KMS-11 (cell line): ENCODE results near the gene ARHGEF7.

ENCODE experiments used
- H2AFZ ChIP-seq: fragments of 200-600 bp; sonication (generic); 2 replicates; pipeline ENCODE4 v1.6.1; 2016; ENCODE audit warnings: antibody characterized with exemption, mixed run types, low read depth
- H3K27ac ChIP-seq: fragments of 200-600 bp; sonication (generic); 2 replicates; pipeline ENCODE4 v1.6.1; 2016; ENCODE audit warnings: mild to moderate bottlenecking, mixed run types
- H3K27me3 ChIP-seq: fragments of 200-600 bp; sonication (generic); 2 replicates; pipeline ENCODE4 v1.6.1; 2017; ENCODE audit warnings: mild to moderate bottlenecking, low read depth, mixed run types, moderate library complexity; ENCODE audit not compliant: insufficient read depth
- H3K36me3 ChIP-seq: fragments of 200-600 bp; sonication (generic); 2 replicates; pipeline ENCODE4 v1.6.1; 2017; ENCODE audit warnings: mild to moderate bottlenecking, mixed run types; ENCODE audit not compliant: insufficient read depth
- H3K4me1 ChIP-seq: fragments of 200-600 bp; sonication (generic); 2 replicates; pipeline ENCODE4 v1.6.1; 2016; ENCODE audit warnings: mild to moderate bottlenecking, low read depth, mixed run types; ENCODE audit not compliant: poor library complexity, severe bottlenecking
- H3K4me2 ChIP-seq: fragments of 200-600 bp; sonication (generic); 2 replicates; pipeline ENCODE4 v1.7.0; 2016; ENCODE audit warnings: mild to moderate bottlenecking, mixed run types
- H3K4me3 ChIP-seq: fragments of 200-600 bp; sonication (generic); IDR thresholded peaks from 2 replicates; pipeline ENCODE4 v1.6.1; 2017; ENCODE audit warnings: low read depth, low read length, mixed read lengths; ENCODE audit not compliant: insufficient read depth
- H3K79me2 ChIP-seq: fragments of 200-600 bp; sonication (generic); 2 replicates; pipeline ENCODE4 v1.6.1; 2016; ENCODE audit warnings: low read depth, mixed run types; ENCODE audit not compliant: insufficient read depth
- H3K9ac ChIP-seq: fragments of 200-600 bp; sonication (generic); 2 replicates; pipeline ENCODE4 v1.6.1; 2016; ENCODE audit warnings: mild to moderate bottlenecking, mixed run types
- H4K20me1 ChIP-seq: fragments of 200-600 bp; sonication (generic); 2 replicates; pipeline ENCODE4 v1.6.1; 2016; ENCODE audit warnings: mild to moderate bottlenecking, mixed run types; ENCODE audit not compliant: insufficient read depth
- CTCF ChIP-seq: fragments of 200-600 bp; sonication (generic); conservative IDR thresholded peaks from 2 replicates; pipeline ENCODE4 v1.6.1; 2017; ENCODE audit warnings: low read depth, mild to moderate bottlenecking, antibody characterized with exemption, low read length, moderate library complexity, mixed read lengths

The ARHGEF7 gene

GRCh38 chr13:111248822-111249221 lies 133.7 kb downstream of the ARHGEF7 start:
- Histone ChIP-seq H3K27ac (no peak overlapping the region), H3K27me3 (no peaks in the 10 kb centered on the region), H3K4me2 (no peak overlapping the region), H2AFZ (no peak overlapping the region), H4K20me1 (no peaks in the 10 kb centered on the region), H3K79me2 (no peaks in the 10 kb centered on the region), H3K4me1 (no peaks in the 10 kb centered on the region), H3K4me3 (no peak overlapping the region), H3K9ac (no peak overlapping the region), H3K36me3 (no peaks in the 10 kb centered on the region)
- no peak for TF ChIP-seq CTCF

- Histone ChIP-seq H3K4me3 (no peak overlapping the region), H3K27ac (no peak overlapping the region), H3K36me3 (no peaks in the 10 kb centered on the region), H3K4me1 (no peaks in the 10 kb centered on the region), H4K20me1 (no peaks in the 10 kb centered on the region), H3K9ac (no peak overlapping the region), H3K4me2 (no peak overlapping the region), H2AFZ (no peak overlapping the region), H3K79me2 (no peaks in the 10 kb centered on the region), H3K27me3 (no peaks in the 10 kb centered on the region)
- no peak for TF ChIP-seq CTCF
Observed at GRCh38 chr13:111249637-111250360, 134.7 kb downstream of the ARHGEF7 start.

- Histone ChIP-seq H2AFZ (no peak overlapping the region), H3K9ac (no peak overlapping the region), H3K36me3 (no peaks in the 10 kb centered on the region), H3K27me3 (no peaks in the 10 kb centered on the region), H3K4me2 (no peak overlapping the region), H3K79me2 (no peaks in the 10 kb centered on the region), H3K27ac (no peak overlapping the region), H3K4me3 (no peak overlapping the region), H4K20me1 (no peaks in the 10 kb centered on the region), H3K4me1 (no peaks in the 10 kb centered on the region)
- no peak for TF ChIP-seq CTCF
Observed at GRCh38 chr13:111251646-111252445, 136.7 kb downstream of the ARHGEF7 start.

DNA sequence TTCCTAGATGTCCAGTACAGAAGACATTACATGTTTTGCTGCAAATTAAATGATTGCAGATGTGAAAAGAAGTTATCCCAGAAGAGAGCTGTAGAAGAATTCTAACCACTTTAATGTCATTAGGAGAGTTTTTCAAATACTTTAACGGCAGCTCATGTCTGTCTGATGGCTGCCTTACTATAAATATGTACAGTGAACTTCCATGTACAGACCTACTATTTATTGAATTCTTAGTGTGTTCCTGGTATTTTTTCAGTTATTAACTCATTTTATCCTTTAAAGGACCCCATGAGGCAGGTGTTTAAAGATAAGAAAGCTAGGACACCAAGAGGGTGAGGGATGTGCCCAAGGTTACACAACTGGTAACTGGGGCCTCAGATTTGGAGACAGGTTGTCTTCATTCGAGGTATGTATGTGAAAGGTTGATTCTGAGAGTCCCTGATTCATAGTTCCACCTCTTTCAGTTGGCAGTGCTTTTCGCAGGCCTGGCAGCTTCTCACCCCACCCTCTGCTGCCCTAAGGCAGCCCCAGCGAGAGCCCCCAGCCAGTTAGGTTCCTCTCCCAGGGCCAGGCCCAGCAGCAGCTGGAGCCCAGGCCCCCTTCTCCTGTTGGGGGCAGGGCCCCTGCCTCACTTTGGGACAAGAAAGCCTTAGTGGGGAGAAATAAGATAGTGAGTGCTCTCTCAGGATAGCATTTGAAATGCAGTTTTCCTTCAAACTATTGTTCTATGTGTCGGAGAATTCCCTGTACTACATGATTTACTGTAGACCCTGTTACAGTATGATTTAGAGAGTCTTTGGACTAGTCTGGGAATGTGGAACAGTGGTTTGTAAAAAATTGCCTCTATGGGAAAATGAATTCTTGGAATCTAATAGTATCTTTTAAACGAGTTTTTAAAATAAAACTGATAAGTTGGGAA lies 137.6 kb downstream of the ARHGEF7 start:
- TF ChIP-seq CTCF = no peak
- Histone ChIP-seq H3K36me3 (no peaks in the 10 kb centered on the region), H4K20me1 (no peaks in the 10 kb centered on the region), H3K4me3 (no peak overlapping the region), H3K4me1 (no peaks in the 10 kb centered on the region), H3K27ac (no peak overlapping the region), H3K4me2 (no peak overlapping the region), H2AFZ (no peak overlapping the region), H3K9ac (no peak overlapping the region), H3K27me3 (no peaks in the 10 kb centered on the region), H3K79me2 (no peaks in the 10 kb centered on the region)
